GM23338 (cell line): ENCODE measurements around the gene TMA7. TPM values are rescaled to one million over a fixed set of nuclear protein-coding genes. Genes with fewer than 3 reads are reported as not detected.

Source experiments
- ATAC-seq: fragments of 200-7000 bp; cut with Tn5 transposase; 3 replicates; pipeline ENCODE4 v1.9.1; 2020
- DNase-seq: peaks from one replicate; pipeline ENCODE4 v3.0.0-alpha.2; 2015; ENCODE audit warnings: low spot score
- H2AFZ ChIP-seq: fragments of 200-600 bp; sonication (generic); 2 replicates; pipeline ENCODE4 v1.8.0; 2016; ENCODE audit warnings: antibody characterized with exemption, mild to moderate bottlenecking, moderate library complexity
- H3F3A ChIP-seq: fragments of 200-600 bp; sonication (generic); replicated peaks from 2 replicates; pipeline ENCODE4 v1.8.0; 2017; ENCODE audit warnings: antibody characterized with exemption, mixed run types, low read depth
- H3K27ac ChIP-seq: fragments of 200-600 bp; sonication (generic); 2 replicates; pipeline ENCODE4 v1.6.1; 2016; ENCODE audit warnings: low read depth
- H3K27me3 ChIP-seq: fragments of 200-600 bp; sonication (generic); 2 replicates; pipeline ENCODE4 v1.8.0; 2016; ENCODE audit warnings: mild to moderate bottlenecking, mixed run types, moderate library complexity; ENCODE audit not compliant: insufficient read depth
- H3K36me3 ChIP-seq: fragments of 200-600 bp; sonication (generic); 2 replicates; pipeline ENCODE4 v1.8.0; 2016; ENCODE audit warnings: mild to moderate bottlenecking; ENCODE audit not compliant: insufficient read depth
- H3K4me1 ChIP-seq: fragments of 200-600 bp; sonication (generic); 2 replicates; pipeline ENCODE4 v1.8.0; 2016; ENCODE audit warnings: mild to moderate bottlenecking, moderate library complexity; ENCODE audit not compliant: insufficient read depth
- H3K4me2 ChIP-seq: fragments of 200-600 bp; sonication (generic); 2 replicates; pipeline ENCODE4 v1.7.1; 2017; ENCODE audit warnings: mixed run types
- H3K4me3 ChIP-seq: fragments of 200-600 bp; sonication (generic); 2 replicates; pipeline ENCODE4 v1.6.1; 2016; ENCODE audit warnings: mixed run types
- H3K79me2 ChIP-seq: fragments of 200-600 bp; sonication (generic); replicated peaks from 2 replicates; pipeline ENCODE4 v1.8.0; 2017; ENCODE audit warnings: mild to moderate bottlenecking; ENCODE audit not compliant: insufficient read depth
- H3K9me2 ChIP-seq: fragments of 200-600 bp; sonication (generic); 2 replicates; pipeline ENCODE4 v1.8.0; 2017; ENCODE audit not compliant: insufficient read depth
- H4K20me1 ChIP-seq: fragments of 200-600 bp; sonication (generic); replicated peaks from 2 replicates; pipeline ENCODE4 v1.8.0; 2017; ENCODE audit warnings: mild to moderate bottlenecking; ENCODE audit not compliant: insufficient read depth
- H3K27ac Mint-ChIP-seq: 2 replicates; pipeline ENCODE4 v1.8.0; 2020; ENCODE audit warnings: inconsistent platforms, mild to moderate bottlenecking, moderate library complexity, mixed read lengths
- H3K27me3 Mint-ChIP-seq: 3 replicates; pipeline ENCODE4 v1.8.0; 2022; ENCODE audit warnings: low read depth, mild to moderate bottlenecking, moderate library complexity, mixed read lengths, inconsistent platforms; ENCODE audit not compliant: insufficient read depth, poor library complexity
- H3K36me3 Mint-ChIP-seq: 3 replicates; pipeline ENCODE4 v1.8.0; 2021; ENCODE audit warnings: low read depth, mild to moderate bottlenecking, inconsistent platforms, moderate library complexity, mixed read lengths
- H3K4me1 Mint-ChIP-seq: 3 replicates; pipeline ENCODE4 v1.8.0; 2020; ENCODE audit warnings: mild to moderate bottlenecking, inconsistent platforms, mixed read lengths
- H3K4me3 Mint-ChIP-seq: 3 replicates; pipeline ENCODE4 v1.8.0; 2021; ENCODE audit warnings: moderate library complexity, mild to moderate bottlenecking, inconsistent platforms, mixed read lengths
- H3K9me3 Mint-ChIP-seq: 3 replicates; pipeline ENCODE4 v1.8.0; 2020; ENCODE audit warnings: moderate library complexity, mild to moderate bottlenecking, inconsistent platforms, mixed read lengths
- CREB1 ChIP-seq: fragments of 250-450 bp; sonication (Bioruptor Pico); IDR thresholded peaks from 2 replicates; pipeline ENCODE4 v1.5.0; 2020; ENCODE audit warnings: low read depth, mild to moderate bottlenecking, moderate library complexity
- EZH2 ChIP-seq: fragments of 200-600 bp; sonication (generic); IDR thresholded peaks from one replicate; pipeline ENCODE4 v1.8.0; 2017; ENCODE audit warnings: antibody characterized with exemption, mild to moderate bottlenecking, low read depth; ENCODE audit not compliant: unreplicated experiment
- EZH2phosphoT487 ChIP-seq: fragments of 200-600 bp; sonication (generic); IDR thresholded peaks from one replicate; pipeline ENCODE4 v1.8.1; 2018; ENCODE audit warnings: antibody characterized with exemption; ENCODE audit not compliant: unreplicated experiment
- POLR2AphosphoS5 ChIP-seq: IDR thresholded peaks from 2 replicates; pipeline ENCODE4 v1.6.1; 2016; ENCODE audit warnings: antibody characterized with exemption, low read depth
- STAT1 ChIP-seq: IDR thresholded peaks from one replicate; pipeline ENCODE4 v1.6.1; 2016; ENCODE audit warnings: antibody characterized with exemption; ENCODE audit not compliant: unreplicated experiment
- ZNF114 ChIP-seq: fragments of 250-450 bp; sonication (Bioruptor Pico); IDR thresholded peaks from 2 replicates; pipeline ENCODE4 v1.5.0; 2020; ENCODE audit warnings: mild to moderate bottlenecking, moderate library complexity
- ZNF331 ChIP-seq: fragments of 250-450 bp; sonication (Bioruptor Pico); IDR thresholded peaks from 2 replicates; pipeline ENCODE4 v1.5.0; 2020; ENCODE audit warnings: low read depth, mild to moderate bottlenecking, moderate library complexity
- polyA plus RNA-seq: library from polyadenylated mRNA; unstranded; fragments of >200 nt; fragmentation: Nextera tagmentation; extraction: Ambion mirVana; gene quantifications from 2 replicates; pipeline ENCODE4 v1.2.1, GENCODE V29; 2016
- total RNA-seq: library from RNA; depleted of rRNA; stranded (reverse); fragments of >200 nt; shearing (Covaris generic); gene quantifications from 2 replicates; pipeline ENCODE4 v1.2.3, GENCODE V29; 2014
- TF ChIP-seq, protein P1 (sequence below), 2 experiments: fragments of 200-600 bp in 1 of 2; sonication (generic) in 1 of 2; conservative IDR thresholded peaks; 2 replicates each; pipeline versions ENCODE4 v1.5.1 to v1.6.1; 2016 to 2017; ENCODE audit warnings: antibody characterized with exemption in 2 of 2, low read depth in 2 of 2, mild to moderate bottlenecking in 2 of 2, moderate library complexity in 1 of 2
- TF ChIP-seq, protein P2 (sequence below): IDR thresholded peaks from 2 replicates; pipeline ENCODE4 v1.6.1; 2016; ENCODE audit warnings: antibody characterized with exemption
- TF ChIP-seq, protein P3 (sequence below): fragments of 250-450 bp; sonication (Bioruptor Pico); IDR thresholded peaks from 2 replicates; pipeline ENCODE4 v1.5.0; 2020; ENCODE audit warnings: mild to moderate bottlenecking, moderate library complexity

The TMA7 gene
- total and polyA plus RNA-seq, 2 experiments from 2014 or later = 419 to 2,089 TPM

DNA sequence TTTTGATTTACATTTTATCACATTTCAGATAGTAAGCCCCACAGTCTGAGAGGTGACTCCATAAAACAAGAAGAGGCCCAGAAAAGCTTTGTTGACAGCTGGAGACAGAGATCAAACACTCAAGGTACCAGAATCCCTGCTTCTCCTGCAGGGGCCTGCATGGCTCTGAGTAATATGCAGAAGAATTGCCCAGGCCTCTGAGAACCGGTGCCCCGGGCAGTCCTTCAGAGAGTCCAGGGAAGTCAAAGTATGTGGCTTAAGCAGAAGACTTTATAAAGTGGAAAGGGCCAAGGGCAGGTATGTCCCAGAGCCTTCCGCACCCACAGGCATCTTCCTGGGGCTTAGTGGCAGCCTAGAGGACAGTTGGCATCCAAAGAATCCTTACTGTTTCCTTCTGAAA is 19.3 kb downstream of the TMA7 start (continued):
- TF ChIP-seq, protein P1, sequence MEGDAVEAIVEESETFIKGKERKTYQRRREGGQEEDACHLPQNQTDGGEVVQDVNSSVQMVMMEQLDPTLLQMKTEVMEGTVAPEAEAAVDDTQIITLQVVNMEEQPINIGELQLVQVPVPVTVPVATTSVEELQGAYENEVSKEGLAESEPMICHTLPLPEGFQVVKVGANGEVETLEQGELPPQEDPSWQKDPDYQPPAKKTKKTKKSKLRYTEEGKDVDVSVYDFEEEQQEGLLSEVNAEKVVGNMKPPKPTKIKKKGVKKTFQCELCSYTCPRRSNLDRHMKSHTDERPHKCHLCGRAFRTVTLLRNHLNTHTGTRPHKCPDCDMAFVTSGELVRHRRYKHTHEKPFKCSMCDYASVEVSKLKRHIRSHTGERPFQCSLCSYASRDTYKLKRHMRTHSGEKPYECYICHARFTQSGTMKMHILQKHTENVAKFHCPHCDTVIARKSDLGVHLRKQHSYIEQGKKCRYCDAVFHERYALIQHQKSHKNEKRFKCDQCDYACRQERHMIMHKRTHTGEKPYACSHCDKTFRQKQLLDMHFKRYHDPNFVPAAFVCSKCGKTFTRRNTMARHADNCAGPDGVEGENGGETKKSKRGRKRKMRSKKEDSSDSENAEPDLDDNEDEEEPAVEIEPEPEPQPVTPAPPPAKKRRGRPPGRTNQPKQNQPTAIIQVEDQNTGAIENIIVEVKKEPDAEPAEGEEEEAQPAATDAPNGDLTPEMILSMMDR (conservative IDR thresholded peaks at IDR 0.05; ENCODE audit: low read depth in 2 of 2) = no peak
- TF ChIP-seq, protein P2, sequence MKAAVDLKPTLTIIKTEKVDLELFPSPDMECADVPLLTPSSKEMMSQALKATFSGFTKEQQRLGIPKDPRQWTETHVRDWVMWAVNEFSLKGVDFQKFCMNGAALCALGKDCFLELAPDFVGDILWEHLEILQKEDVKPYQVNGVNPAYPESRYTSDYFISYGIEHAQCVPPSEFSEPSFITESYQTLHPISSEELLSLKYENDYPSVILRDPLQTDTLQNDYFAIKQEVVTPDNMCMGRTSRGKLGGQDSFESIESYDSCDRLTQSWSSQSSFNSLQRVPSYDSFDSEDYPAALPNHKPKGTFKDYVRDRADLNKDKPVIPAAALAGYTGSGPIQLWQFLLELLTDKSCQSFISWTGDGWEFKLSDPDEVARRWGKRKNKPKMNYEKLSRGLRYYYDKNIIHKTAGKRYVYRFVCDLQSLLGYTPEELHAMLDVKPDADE = no peak

DNA sequence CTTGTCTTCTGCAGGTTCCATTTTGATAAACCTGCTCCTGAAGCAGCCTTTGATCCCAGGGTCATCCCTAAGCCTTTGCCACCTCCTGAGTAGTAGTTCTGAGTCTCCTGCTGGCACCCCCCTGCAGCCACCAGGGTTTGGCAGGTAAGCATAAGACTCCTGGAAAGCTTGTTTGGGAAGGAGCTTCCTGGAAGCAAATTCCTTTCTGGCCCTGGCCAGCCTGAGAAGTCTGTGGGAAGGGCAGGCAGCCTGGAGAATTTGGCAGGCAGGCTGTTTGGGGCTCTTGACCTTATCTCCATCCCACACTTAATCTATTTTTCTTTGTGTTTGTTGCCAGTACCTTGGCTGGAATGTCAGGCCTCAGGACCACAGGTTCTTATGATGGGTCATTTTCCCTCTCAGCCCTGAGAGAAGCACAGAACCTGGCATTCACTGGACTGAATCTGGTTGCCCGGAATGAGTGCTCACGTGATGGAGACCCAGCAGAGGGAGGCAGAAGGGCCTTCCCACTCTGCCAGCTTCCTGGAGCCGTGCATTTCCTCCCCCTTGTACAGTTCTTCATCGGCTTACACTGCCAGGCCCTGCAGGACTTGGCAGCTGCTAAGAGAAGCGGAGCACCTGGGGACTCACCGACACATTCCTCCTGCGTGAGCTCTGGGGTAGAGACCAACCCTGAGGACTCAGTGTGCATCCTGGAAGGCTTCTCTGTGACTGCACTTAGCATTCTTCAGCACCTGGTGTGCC is 19.9 kb downstream of the TMA7 start:
- Histone ChIP-seq H4K20me1 (peaks cover 3% of the 10 kb centered on the region), H3K27me3 (no peaks in the 10 kb centered on the region), H3F3A (peaks cover 7% of the 10 kb centered on the region; the same call in 1 of the 2 replicates), H3K4me2 (no peak overlapping the region), H2AFZ (no peak overlapping the region), H3K79me2 (no peaks in the 10 kb centered on the region), H3K27ac (no peak overlapping the region), H3K4me3 (no peak overlapping the region), H3K9me2 (no peaks in the 10 kb centered on the region), H3K36me3 (peaks cover 37% of the 10 kb centered on the region), H3K4me1 (no peaks in the 10 kb centered on the region)
- DNase-seq (no peak), ATAC-seq (no peak)
- TF ChIP-seq EZH2 (no peak), CREB1 (CRISPR knock-in tag) (no peak), STAT1 (no peak), ZNF114 (CRISPR knock-in tag) (no peak), EZH2phosphoT487 (no peak), ZNF331 (no peak), POLR2AphosphoS5 (no peak)
- TF ChIP-seq, protein P3, sequence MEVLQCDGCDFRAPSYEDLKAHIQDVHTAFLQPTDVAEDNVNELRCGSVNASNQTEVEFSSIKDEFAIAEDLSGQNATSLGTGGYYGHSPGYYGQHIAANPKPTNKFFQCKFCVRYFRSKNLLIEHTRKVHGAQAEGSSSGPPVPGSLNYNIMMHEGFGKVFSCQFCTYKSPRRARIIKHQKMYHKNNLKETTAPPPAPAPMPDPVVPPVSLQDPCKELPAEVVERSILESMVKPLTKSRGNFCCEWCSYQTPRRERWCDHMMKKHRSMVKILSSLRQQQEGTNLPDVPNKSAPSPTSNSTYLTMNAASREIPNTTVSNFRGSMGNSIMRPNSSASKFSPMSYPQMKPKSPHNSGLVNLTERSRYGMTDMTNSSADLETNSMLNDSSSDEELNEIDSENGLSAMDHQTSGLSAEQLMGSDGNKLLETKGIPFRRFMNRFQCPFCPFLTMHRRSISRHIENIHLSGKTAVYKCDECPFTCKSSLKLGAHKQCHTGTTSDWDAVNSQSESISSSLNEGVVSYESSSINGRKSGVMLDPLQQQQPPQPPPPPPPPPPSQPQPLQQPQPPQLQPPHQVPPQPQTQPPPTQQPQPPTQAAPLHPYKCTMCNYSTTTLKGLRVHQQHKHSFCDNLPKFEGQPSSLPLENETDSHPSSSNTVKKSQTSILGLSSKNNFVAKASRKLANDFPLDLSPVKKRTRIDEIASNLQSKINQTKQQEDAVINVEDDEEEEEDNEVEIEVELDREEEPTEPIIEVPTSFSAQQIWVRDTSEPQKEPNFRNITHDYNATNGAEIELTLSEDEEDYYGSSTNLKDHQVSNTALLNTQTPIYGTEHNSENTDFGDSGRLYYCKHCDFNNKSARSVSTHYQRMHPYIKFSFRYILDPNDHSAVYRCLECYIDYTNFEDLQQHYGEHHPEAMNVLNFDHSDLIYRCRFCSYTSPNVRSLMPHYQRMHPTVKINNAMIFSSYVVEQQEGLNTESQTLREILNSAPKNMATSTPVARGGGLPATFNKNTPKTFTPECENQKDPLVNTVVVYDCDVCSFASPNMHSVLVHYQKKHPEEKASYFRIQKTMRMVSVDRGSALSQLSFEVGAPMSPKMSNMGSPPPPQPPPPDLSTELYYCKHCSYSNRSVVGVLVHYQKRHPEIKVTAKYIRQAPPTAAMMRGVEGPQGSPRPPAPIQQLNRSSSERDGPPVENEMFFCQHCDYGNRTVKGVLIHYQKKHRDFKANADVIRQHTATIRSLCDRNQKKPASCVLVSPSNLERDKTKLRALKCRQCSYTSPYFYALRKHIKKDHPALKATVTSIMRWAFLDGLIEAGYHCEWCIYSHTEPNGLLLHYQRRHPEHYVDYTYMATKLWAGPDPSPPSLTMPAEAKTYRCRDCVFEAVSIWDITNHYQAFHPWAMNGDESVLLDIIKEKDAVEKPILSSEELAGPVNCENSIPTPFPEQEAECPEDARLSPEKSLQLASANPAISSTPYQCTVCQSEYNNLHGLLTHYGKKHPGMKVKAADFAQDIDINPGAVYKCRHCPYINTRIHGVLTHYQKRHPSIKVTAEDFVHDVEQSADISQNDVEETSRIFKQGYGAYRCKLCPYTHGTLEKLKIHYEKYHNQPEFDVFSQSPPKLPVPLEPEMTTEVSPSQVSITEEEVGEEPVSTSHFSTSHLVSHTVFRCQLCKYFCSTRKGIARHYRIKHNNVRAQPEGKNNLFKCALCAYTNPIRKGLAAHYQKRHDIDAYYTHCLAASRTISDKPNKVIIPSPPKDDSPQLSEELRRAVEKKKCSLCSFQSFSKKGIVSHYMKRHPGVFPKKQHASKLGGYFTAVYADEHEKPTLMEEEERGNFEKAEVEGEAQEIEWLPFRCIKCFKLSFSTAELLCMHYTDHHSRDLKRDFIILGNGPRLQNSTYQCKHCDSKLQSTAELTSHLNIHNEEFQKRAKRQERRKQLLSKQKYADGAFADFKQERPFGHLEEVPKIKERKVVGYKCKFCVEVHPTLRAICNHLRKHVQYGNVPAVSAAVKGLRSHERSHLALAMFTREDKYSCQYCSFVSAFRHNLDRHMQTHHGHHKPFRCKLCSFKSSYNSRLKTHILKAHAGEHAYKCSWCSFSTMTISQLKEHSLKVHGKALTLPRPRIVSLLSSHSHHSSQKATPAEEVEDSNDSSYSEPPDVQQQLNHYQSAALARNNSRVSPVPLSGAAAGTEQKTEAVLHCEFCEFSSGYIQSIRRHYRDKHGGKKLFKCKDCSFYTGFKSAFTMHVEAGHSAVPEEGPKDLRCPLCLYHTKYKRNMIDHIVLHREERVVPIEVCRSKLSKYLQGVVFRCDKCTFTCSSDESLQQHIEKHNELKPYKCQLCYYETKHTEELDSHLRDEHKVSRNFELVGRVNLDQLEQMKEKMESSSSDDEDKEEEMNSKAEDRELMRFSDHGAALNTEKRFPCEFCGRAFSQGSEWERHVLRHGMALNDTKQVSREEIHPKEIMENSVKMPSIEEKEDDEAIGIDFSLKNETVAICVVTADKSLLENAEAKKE = no peak
- TF ChIP-seq, protein P1 (conservative IDR thresholded peaks at IDR 0.05; ENCODE audit: low read depth in 2 of 2) = no peak
- peaks cover 4% of the 10 kb centered on the region for H3K27me3 Mint-ChIP-seq
- H3K36me3 Mint-ChIP-seq = peaks cover 44% of the 10 kb centered on the region
- H3K4me1 Mint-ChIP-seq = peaks cover 2% of the 10 kb centered on the region; the same call in 1 of the 3 replicates
- H3K9me3 Mint-ChIP-seq = no peaks in the 10 kb centered on the region
- H3K27ac Mint-ChIP-seq = no peak overlapping the region
- no peak overlapping the region for H3K4me3 Mint-ChIP-seq
